ENCODE results near the gene MICU1. TPM values are rescaled to one million over a fixed set of nuclear protein-coding genes. Genes with fewer than 3 reads are reported as not detected.

The MICU1 gene
- total and polyA plus RNA-seq, 12 donors: 34.2 to 54.1 (median 44.3) TPM

DNA sequence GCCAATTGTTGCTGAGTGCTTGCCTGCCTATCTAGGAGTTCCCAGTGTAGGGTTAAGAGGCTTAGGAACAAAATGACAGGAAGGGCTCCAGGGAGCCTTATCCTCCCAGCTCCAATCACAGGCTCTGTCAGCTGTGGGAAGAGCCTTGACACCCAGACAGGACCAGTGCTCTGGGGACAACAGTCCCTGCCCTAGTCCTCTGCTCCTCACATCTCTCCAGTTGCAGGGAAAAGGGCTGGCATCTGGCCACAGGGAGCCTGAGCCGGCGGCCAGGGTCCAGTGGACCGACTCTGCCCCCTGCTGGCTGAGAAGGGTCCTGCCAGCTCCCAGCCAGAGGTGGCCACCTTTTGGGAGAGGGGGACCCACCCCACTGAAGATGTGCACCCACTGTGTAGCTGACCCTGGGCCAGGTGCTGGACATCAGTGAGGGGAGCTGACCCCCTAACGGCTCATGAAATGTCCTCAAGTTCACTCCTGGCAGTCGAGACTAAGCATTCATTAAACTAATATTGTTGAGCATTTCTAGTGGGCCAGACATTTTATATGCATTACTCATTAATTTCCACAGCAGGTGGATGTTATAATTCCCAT, 288.7 kb downstream of the MICU1 start:
- no peaks in the 10 kb centered on the region for H3K9me3 ChIP-seq
- 30 to 31% methylated on average over 5 of the region's 5 CpGs for WGBS, 2 donors
- H3K4me1 ChIP-seq: peaks cover 34 to 70% (median 57%) of the 10 kb centered on the region in 9 donors
- peaks cover 0 to 79% (median 34%) of the 10 kb centered on the region in 9 donors for H3K36me3 ChIP-seq
- peak overlapping the region; percentile 46 to 97 (median 90) for H3K27ac ChIP-seq
- peak; percentile 95 to 99 (median 96) for TF ChIP-seq CTCF (IDR thresholded peaks at IDR 0.05)
- H3K4me3 ChIP-seq: no peak overlapping the region
- peak; percentile 30 to 51 (median 43) for ATAC-seq
- intact Hi-C loops (cut with DNase I): loop anchor here in 9 of 10 donors (2.0 to 10.0 kb wide), 15 partner anchors 62 to 440 kb away; partner anchors contain the start of genes CHST3 (in 4 of the 9), ANAPC16 (in 2 of the 9), ASCC1 (in 2 of the 9) and DDIT4 (in 1 of the 9)
- peak; percentile 88 to 90 for DNase-seq
- H3K27me3 ChIP-seq: no peaks in the 10 kb centered on the region

DNA sequence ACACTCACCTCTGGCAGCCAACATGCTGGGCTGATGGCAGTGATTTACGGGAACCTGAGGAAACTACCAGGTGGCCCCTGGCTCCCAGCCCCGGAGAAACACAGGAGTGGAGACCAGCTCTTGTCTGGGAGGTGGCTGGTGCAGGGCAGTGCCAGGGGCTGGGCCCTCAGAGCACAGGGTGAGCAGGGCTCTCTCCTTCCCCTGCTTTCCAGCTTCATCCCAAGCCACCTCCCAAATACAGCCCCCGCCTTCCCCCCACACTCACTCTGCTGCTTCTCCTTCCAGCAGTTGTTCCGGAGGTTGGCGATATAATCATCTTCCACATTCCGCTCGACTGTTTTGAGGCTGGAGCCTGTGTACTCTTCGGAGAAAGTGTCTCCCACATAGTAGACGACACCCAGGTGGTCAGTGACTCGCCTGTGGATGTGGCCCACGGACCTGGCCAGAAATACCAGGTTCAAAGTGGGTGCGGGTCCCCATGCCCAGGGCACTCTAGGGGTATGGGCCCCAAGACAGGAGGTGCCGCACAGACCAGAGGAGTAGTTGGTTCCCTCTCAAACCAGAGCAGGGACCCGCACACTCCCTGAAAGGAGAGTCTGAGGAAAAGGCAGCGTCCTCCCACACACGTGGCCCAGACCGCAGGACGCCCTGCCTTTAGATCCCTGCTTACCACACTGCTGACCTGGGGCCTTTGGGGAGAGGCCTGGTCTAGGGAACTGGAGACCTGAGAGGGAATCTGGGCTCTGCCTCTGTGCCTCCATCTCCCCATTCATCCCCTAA, 289.4 kb downstream of the MICU1 start:
- peaks cover 0 to 74% (median 34%) of the 10 kb centered on the region in 9 donors for H3K36me3 ChIP-seq
- ATAC-seq (peak in 3 of 8 donors; percentile 2 to 7 (median 7)), DNase-seq (no peak)
- no peak for TF ChIP-seq CTCF (IDR thresholded peaks at IDR 0.05)
- WGBS, 2 donors: 63 to 74% methylated on average over 18 of the region's 18 CpGs
- no peaks in the 10 kb centered on the region for H3K27me3 ChIP-seq
- intact Hi-C loops (cut with DNase I): loop anchor here in 9 of 10 donors (2.0 to 10.0 kb wide), 15 partner anchors 62 to 439 kb away; partner anchors contain the start of genes CHST3 (in 4 of the 9), ANAPC16 (in 2 of the 9), ASCC1 (in 2 of the 9) and DDIT4 (in 1 of the 9)
- peaks cover 40 to 77% (median 64%) of the 10 kb centered on the region in 9 donors for H3K4me1 ChIP-seq
- H3K27ac ChIP-seq: peak overlapping the region; percentile 46 to 97 (median 90)
- no peak overlapping the region for H3K4me3 ChIP-seq
- H3K9me3 ChIP-seq: no peaks in the 10 kb centered on the region

DNA sequence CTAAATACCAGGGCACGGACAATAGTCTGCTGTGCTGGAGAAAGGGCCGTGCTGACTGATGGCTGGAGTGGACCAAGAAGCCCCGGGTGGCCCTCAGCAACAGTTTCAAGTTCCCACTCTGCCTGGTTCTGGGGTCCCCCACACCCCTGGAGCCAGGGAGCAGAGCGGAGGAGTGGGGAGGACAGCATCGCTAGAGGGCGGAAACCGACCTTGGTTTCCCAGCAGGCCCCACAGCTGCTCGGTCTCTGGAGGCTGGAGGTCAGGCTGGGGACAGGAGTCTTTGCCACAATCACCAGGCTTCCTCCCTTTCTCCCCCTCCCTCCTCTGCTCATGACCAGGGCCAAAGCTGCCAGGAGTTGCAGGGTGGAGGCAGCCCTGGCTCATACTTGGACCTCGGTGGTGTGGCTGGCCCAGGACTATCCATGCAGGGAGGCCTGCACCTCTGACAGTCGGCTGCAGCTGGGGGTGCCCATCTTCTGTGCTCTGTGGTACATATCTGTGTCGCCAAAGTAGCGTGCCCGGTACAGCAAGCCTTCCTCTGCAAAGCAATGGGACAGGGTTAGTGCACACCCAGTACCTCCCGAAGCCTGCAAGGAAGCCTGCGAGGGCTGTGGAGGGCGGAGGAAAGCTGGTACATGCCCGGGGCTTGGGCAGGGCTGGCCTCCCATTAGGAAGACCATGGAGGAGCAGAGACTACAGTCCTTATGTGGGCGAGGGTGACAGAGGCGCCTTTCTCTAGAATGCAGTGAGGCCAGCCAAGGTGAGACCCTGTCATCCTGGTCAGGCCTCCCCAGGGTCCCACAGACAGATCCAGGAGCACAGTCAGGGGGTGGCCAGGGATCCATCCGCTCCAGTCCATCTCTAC, 290.3 kb downstream of the MICU1 start:
- Histone ChIP-seq H3K27ac (peak overlapping the region; percentile 83 to 97 (median 90)), H3K4me1 (peaks cover 45 to 78% (median 69%) of the 10 kb centered on the region in 9 donors), H3K27me3 (no peaks in the 10 kb centered on the region), H3K4me3 (peak overlapping the region in 1 of 10 donors; percentile 22), H3K9me3 (no peaks in the 10 kb centered on the region), H3K36me3 (peaks cover 0 to 65% (median 27%) of the 10 kb centered on the region in 9 donors)
- peak; percentile 39 to 67 (median 60) for ATAC-seq
- 40 to 42% methylated on average over 20 of the region's 20 CpGs for WGBS, 2 donors
- TF ChIP-seq CTCF (IDR thresholded peaks at IDR 0.05): peak in 3 of 9 donors; percentile 27 to 51 (median 35)
- peak; percentile 74 to 80 for DNase-seq
- intact Hi-C loops (cut with DNase I): loop anchor here in 9 of 10 donors (2.0 to 10.0 kb wide), 16 partner anchors 61 to 438 kb away; partner anchors contain the start of genes CHST3 (in 4 of the 9), ANAPC16 (in 2 of the 9), ASCC1 (in 2 of the 9) and DDIT4 (in 1 of the 9)

Measured in heart right ventricle (tissue), 16 donors.